ENCODE measurements around the gene SCG5. TPM values are rescaled to one million over a fixed set of nuclear protein-coding genes. Genes with fewer than 3 reads are reported as not detected.

The SCG5 gene
- total and polyA plus RNA-seq, 8 donors: 13.6 to 879 (median 72.3) TPM

DNA sequence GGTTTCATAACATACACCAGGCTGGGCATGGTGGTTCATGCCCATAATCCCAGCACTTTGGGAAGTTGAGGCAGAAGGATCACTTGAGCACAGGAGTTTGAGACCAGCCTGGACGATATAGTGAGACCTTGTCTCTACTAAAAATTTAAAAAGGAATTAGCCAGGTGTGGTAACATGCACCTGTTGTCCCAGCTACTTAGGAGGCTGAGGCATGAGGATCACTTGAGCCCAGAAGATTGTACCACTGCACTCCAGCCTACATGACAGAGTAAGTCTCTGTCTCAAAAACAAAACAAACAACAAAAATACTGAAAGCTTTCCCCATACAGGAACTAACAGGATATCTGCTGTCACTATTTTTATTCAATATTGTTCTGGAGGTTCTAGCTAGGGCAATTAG lies 97.2 kb downstream of the SCG5 start:
- H3K4me1 ChIP-seq: no peaks in the 10 kb centered on the region
- FAIRE-seq (no peak), ATAC-seq (no peak), DNase-seq (no peak)
- H3K27ac ChIP-seq: no peak overlapping the region
- intact Hi-C loops (cut with DNase I): no loop called here
- no peaks in the 10 kb centered on the region for H3K27me3 ChIP-seq
- WGBS, 2 donors: 88 to 94% methylated on average over 1 of the region's 1 CpG
- no peak overlapping the region for H3K4me3 ChIP-seq
- H3K9me3 ChIP-seq: no peaks in the 10 kb centered on the region
- H3K36me3 ChIP-seq: no peaks in the 10 kb centered on the region
- TF ChIP-seq, protein P1, sequence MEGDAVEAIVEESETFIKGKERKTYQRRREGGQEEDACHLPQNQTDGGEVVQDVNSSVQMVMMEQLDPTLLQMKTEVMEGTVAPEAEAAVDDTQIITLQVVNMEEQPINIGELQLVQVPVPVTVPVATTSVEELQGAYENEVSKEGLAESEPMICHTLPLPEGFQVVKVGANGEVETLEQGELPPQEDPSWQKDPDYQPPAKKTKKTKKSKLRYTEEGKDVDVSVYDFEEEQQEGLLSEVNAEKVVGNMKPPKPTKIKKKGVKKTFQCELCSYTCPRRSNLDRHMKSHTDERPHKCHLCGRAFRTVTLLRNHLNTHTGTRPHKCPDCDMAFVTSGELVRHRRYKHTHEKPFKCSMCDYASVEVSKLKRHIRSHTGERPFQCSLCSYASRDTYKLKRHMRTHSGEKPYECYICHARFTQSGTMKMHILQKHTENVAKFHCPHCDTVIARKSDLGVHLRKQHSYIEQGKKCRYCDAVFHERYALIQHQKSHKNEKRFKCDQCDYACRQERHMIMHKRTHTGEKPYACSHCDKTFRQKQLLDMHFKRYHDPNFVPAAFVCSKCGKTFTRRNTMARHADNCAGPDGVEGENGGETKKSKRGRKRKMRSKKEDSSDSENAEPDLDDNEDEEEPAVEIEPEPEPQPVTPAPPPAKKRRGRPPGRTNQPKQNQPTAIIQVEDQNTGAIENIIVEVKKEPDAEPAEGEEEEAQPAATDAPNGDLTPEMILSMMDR (IDR thresholded peaks at IDR 0.05): no peak

DNA sequence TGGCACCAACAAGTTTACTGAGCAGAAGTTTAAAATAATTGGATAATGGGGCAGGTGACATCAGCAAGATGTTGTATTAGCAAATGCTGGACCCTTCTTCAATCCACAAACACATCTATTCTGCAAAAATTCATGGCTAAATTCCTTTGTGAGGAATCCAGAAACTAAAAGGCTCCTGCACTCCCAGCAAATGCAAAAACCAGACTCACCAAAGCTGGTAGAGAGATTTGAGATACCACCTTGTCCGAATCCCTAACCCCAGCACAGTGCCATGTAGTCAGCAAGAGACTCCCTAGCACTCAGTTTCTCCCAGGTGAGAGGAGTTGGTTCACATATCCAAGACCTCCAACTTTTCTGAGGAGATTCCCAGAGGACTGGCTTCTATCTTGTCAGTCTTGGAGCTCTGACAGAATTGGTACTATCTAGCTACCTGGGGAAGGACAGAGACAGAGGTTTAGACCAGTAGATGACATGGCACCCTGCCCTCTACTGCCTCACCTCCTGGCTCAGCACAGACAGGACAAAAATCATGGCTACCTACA lies 98.1 kb downstream of the SCG5 start:
- no peak for ATAC-seq
- TF ChIP-seq, protein P1 (IDR thresholded peaks at IDR 0.05): no peak
- no peak for DNase-seq
- Histone ChIP-seq H3K27me3 (no peaks in the 10 kb centered on the region), H3K4me1 (no peaks in the 10 kb centered on the region), H3K36me3 (no peaks in the 10 kb centered on the region), H3K27ac (no peak overlapping the region), H3K4me3 (no peak overlapping the region), H3K9me3 (no peaks in the 10 kb centered on the region)
- WGBS, 2 donors: 68 to 76% methylated on average over 1 of the region's 1 CpG
- no peak for FAIRE-seq
- intact Hi-C loops (cut with DNase I): no loop called here

DNA sequence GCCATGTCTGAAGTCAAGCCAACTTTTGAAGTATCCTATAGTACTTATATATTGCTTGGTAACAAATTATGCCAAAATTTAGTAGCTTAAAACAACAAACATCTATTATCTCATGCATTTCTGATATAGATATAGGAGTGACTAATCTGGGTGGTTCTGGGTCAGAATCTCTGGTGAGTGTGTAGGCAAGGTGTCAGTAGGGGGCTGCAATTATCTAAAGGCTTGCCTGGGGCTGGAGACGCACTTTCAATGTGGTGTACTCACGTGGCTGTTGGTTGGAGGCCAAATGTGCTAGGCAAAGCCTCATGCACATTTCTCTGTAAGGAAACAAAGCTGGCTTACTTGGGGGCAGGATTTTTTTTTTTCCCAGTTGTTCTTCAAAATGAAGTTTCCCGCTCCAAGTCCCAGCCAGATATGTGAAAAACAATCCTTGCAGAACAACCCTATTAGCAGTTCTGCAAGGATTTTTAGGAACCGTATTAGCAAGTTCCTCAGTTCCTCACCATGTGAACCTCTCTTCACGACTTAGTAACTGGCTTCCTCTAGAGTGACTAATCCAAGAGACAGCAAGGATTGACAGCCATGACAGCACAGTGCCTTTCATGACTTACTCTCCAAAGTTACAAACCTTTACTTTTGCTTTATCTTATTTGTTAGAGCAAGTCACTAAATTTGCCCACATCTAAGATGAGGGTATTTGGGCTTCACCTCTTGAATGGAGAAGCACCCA lies 102.1 kb downstream of the SCG5 start:
- intact Hi-C loops (cut with DNase I): no loop called here
- Histone ChIP-seq H3K4me1 (no peaks in the 10 kb centered on the region), H3K27me3 (no peaks in the 10 kb centered on the region), H3K9me3 (no peaks in the 10 kb centered on the region), H3K36me3 (no peaks in the 10 kb centered on the region), H3K27ac (no peak overlapping the region), H3K4me3 (no peak overlapping the region)
- FAIRE-seq (no peak), ATAC-seq (no peak), DNase-seq (no peak)
- TF ChIP-seq, protein P1 (IDR thresholded peaks at IDR 0.05): no peak
- WGBS, 2 donors: 60 to 63% methylated on average over 5 of the region's 5 CpGs

- no peaks in the 10 kb centered on the region for H3K4me1 ChIP-seq
- no peaks in the 10 kb centered on the region for H3K9me3 ChIP-seq
- no peak overlapping the region for H3K27ac ChIP-seq
- H3K36me3 ChIP-seq: no peaks in the 10 kb centered on the region
- WGBS, 2 donors: 84 to 88% methylated on average over 4 of the region's 4 CpGs
- DNase-seq (no peak), FAIRE-seq (no peak), ATAC-seq (no peak)
- H3K27me3 ChIP-seq: no peaks in the 10 kb centered on the region
- H3K4me3 ChIP-seq: no peak overlapping the region
- TF ChIP-seq, protein P1 (IDR thresholded peaks at IDR 0.05): no peak
- intact Hi-C loops (cut with DNase I): no loop called here
These were observed 104.8 kb downstream of the SCG5 start for GRCh38 chr15:32746116-32746857.

Other genes starting within 250 kb of the SCG5 start
- gene GOLGA8K, start 238.4 kb upstream of the SCG5 start, total RNA-seq: 1 to 10 TPM; 1.1 to 2.6 (median 1.7) TPM
- gene GOLGA8K, start 238.4 kb upstream of the SCG5 start, polyA plus RNA-seq: 1 to 10 TPM in 1 of 2 donors, under 1 TPM in 1; 0.23 to 1.7 TPM
- gene GOLGA8O, start 186.1 kb upstream of the SCG5 start, total RNA-seq: under 1 TPM in 4 of 6 donors, not detected in 2; 0.12 to 0.46 (median 0.28) TPM
- 1 to 10 TPM; 1.0 to 1.7 TPM for gene GOLGA8O, start 186.1 kb upstream of the SCG5 start, polyA plus RNA-seq
- 10 to 100 TPM; 15.9 to 31.1 (median 21.4) TPM for gene GOLGA8N, start 48.3 kb upstream of the SCG5 start, total RNA-seq
- 10 to 100 TPM; 18.0 to 18.6 TPM for gene GOLGA8N, start 48.3 kb upstream of the SCG5 start, polyA plus RNA-seq
- gene ARHGAP11A, start 26.2 kb upstream of the SCG5 start, total RNA-seq: 1 to 10 TPM; 1.0 to 3.2 (median 3.1) TPM
- 1 to 10 TPM in 1 of 2 donors, under 1 TPM in 1; 0.80 to 3.4 TPM for gene ARHGAP11A, start 26.2 kb upstream of the SCG5 start, polyA plus RNA-seq
- gene GREM1, start 76.3 kb downstream of the SCG5 start, total RNA-seq: 1 to 10 TPM in 3 of 6 donors, under 1 TPM in 3; 0.24 to 4.8 (median 1.5) TPM
- gene GREM1, start 76.3 kb downstream of the SCG5 start, polyA plus RNA-seq: under 1 TPM; 0.34 to 0.42 TPM

Measured in pancreas (tissue), 10 donors.